Lung (tissue), 12 donors: Measurements from ENCODE around the gene AGRN. TPM values are rescaled to one million over a fixed set of nuclear protein-coding genes. Genes with fewer than 3 reads are reported as not detected.

ENCODE experiments used
- ATAC-seq: fragments of 200-7000 bp; cut with Tn5 transposase; one replicate; pipeline ENCODE4 v1.9.1; 2020; ENCODE audit warnings: moderate number of reproducible peaks; ENCODE audit not compliant: insufficient read depth, low FRiP score
- DNase-seq, 3 donors: peaks; one replicate each; pipeline ENCODE4 v3.0.0-alpha.2; 2013 to 2017
- H3K27ac ChIP-seq, 2 donors: one replicate each; pipeline ENCODE4 v1.5.1; 2013; ENCODE audit warnings: mild to moderate bottlenecking in 2 of 2, moderate library complexity in 2 of 2, control low read depth in 1 of 2, inconsistent platforms in 1 of 2, low read depth in 1 of 2, low read length in 1 of 2
- H3K27me3 ChIP-seq, 3 donors: one replicate each; pipeline ENCODE4 v1.5.1; 2013; ENCODE audit warnings: low read length in 2 of 3; ENCODE audit not compliant: control insufficient read depth in 3 of 3, insufficient read depth in 3 of 3
- H3K36me3 ChIP-seq, 4 donors: one replicate each; pipeline ENCODE4 v1.5.1; 2013; ENCODE audit warnings: low read length in 4 of 4, mild to moderate bottlenecking in 1 of 4, moderate library complexity in 1 of 4; ENCODE audit not compliant: control insufficient read depth in 4 of 4, insufficient read depth in 4 of 4
- H3K4me1 ChIP-seq, 5 donors: one replicate each; pipeline ENCODE4 v1.5.1; 2013; ENCODE audit warnings: low read length in 5 of 5, mild to moderate bottlenecking in 2 of 5, moderate library complexity in 1 of 5; ENCODE audit not compliant: control insufficient read depth in 5 of 5, insufficient read depth in 5 of 5
- H3K4me3 ChIP-seq: one replicate; pipeline ENCODE4 v1.5.1; 2013; ENCODE audit warnings: mild to moderate bottlenecking, control low read depth, moderate library complexity
- H3K9ac ChIP-seq, 2 donors: one replicate each; pipeline ENCODE4 v1.5.1; 2013; ENCODE audit warnings: low read length in 2 of 2, control low read depth in 1 of 2; ENCODE audit not compliant: insufficient read depth in 1 of 2
- H3K9me3 ChIP-seq, 4 donors: one replicate each; pipeline ENCODE4 v1.5.1; 2013; ENCODE audit warnings: low read length in 3 of 4, mild to moderate bottlenecking in 1 of 4, moderate library complexity in 1 of 4; ENCODE audit not compliant: control insufficient read depth in 4 of 4, insufficient read depth in 3 of 4
- WGBS, 2 donors: extraction: QIAGEN DNeasy Blood & Tissue Kit; methylation state at CpG; one replicate each; pipeline ENCODE4 v1.1.7; 2013; 5-methylcytosine and 5-hydroxymethylcytosine counted together
- polyA plus RNA-seq, 2 donors: library from polyadenylated mRNA; stranded (reverse); fragments of 200-250 nt; gene quantifications; one replicate each; pipeline ENCODE4 v1.2.1, GENCODE V29; 2013
- total RNA-seq, 2 donors: library from RNA; depleted of rRNA in 1 of 2; stranded (reverse); fragments of >200 nt in 1 of 2; gene quantifications; one replicate each; pipeline ENCODE4 v1.2.1, GENCODE V29; 2014 to 2021
- TF ChIP-seq, protein P1 (sequence below): IDR thresholded peaks from 2 replicates; pipeline ENCODE4 v1.5.1; 2012; ENCODE audit warnings: mild to moderate bottlenecking; ENCODE audit errors: control extremely low read depth, extremely low read depth
- donor health status: control.
- donor health status: control.
- donor health status: Bipolar disorder and iron deficiency.
- donor health status: healthy.
- donor health status: DM: yes; HTN: yes; CAD: no.

The AGRN gene
- total and polyA plus RNA-seq, 4 donors = 30.7 to 124 (median 85.2) TPM

GRCh38 chr1:1068517-1069055 lies 48.7 kb downstream of the AGRN start:
- H3K9me3 ChIP-seq = peaks cover 0 to 2% (median 0%) of the 10 kb centered on the region in 4 donors
- TF ChIP-seq, protein P1, sequence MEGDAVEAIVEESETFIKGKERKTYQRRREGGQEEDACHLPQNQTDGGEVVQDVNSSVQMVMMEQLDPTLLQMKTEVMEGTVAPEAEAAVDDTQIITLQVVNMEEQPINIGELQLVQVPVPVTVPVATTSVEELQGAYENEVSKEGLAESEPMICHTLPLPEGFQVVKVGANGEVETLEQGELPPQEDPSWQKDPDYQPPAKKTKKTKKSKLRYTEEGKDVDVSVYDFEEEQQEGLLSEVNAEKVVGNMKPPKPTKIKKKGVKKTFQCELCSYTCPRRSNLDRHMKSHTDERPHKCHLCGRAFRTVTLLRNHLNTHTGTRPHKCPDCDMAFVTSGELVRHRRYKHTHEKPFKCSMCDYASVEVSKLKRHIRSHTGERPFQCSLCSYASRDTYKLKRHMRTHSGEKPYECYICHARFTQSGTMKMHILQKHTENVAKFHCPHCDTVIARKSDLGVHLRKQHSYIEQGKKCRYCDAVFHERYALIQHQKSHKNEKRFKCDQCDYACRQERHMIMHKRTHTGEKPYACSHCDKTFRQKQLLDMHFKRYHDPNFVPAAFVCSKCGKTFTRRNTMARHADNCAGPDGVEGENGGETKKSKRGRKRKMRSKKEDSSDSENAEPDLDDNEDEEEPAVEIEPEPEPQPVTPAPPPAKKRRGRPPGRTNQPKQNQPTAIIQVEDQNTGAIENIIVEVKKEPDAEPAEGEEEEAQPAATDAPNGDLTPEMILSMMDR = no peak
- H3K27ac ChIP-seq = peak overlapping the region in 1 of 2 donors; percentile 52
- 1% methylated on average over 45 to 55 of the region's 55 CpGs for WGBS, 2 donors
- peaks cover under 1 to 13% (median 13%) of the 10 kb centered on the region in 3 donors for H3K27me3 ChIP-seq
- no peak overlapping the region for H3K4me3 ChIP-seq
- H3K9ac ChIP-seq = no peak overlapping the region
- no peaks in the 10 kb centered on the region for H3K36me3 ChIP-seq
- DNase-seq (no peak), ATAC-seq (peak; percentile 54)
- H3K4me1 ChIP-seq = peaks cover 0 to 11% (median 1%) of the 10 kb centered on the region in 5 donors

DNA sequence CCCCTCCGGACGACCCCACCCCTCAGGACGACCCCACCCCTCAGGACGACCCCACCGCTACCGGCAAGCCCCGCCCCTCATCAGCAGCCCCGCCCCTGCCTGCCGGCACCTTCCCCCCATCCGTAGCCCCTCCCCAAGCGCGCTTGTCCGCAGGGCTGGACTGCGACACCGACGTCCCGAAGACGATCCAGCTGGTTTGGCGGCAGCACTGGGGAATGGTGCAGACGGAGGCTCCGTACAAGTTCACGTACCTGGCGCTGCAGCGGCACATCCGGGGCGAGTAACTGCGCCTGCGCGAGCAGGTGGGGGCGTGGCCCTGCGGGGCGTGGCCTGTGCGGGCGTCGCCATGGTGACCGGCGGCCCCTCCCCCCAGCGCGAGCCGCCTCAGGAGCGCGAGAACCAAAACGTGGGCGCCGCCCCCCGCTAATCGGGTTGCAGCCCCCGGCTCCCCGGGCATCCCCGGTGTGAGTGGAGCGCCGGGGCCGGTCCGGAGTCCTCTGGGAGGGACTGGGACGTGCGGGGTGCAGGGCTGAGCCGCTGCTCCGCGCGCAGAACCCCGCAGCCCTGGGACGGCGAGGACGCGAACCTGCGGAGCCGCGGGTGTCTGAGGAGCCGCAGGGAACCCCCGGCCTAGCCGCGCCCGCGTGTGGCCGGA lies 49.3 kb downstream of the AGRN start:
- 3% methylated on average over 68 to 75 of the region's 75 CpGs for WGBS, 2 donors

GRCh38 chr1:1069711-1070676 lies 50.1 kb downstream of the AGRN start:
- TF ChIP-seq, protein P1 = no peak
- no peak overlapping the region for H3K27ac ChIP-seq
- peaks cover 0 to 2% (median 0%) of the 10 kb centered on the region in 4 donors for H3K9me3 ChIP-seq
- ATAC-seq (no peak), DNase-seq (no peak)
- H3K27me3 ChIP-seq = peaks cover 6 to 16% (median 12%) of the 10 kb centered on the region in 3 donors
- H3K4me3 ChIP-seq = no peak overlapping the region
- H3K4me1 ChIP-seq = peaks cover 0 to 10% (median 0%) of the 10 kb centered on the region in 5 donors
- WGBS, 2 donors = 56 to 58% methylated on average over 38 to 40 of the region's 40 CpGs
- no peak overlapping the region for H3K9ac ChIP-seq
- no peaks in the 10 kb centered on the region for H3K36me3 ChIP-seq

More for the DNA sequence above, 49.3 kb downstream of the AGRN start:
- H3K27ac ChIP-seq = peak overlapping the region in 1 of 2 donors; percentile 76
- peaks cover 5 to 13% (median 12%) of the 10 kb centered on the region in 3 donors for H3K27me3 ChIP-seq
- peak; percentile 50 for ATAC-seq
- H3K9ac ChIP-seq = no peak overlapping the region
- H3K4me3 ChIP-seq = peak overlapping the region; percentile 29
- peak; percentile 53 to 85 (median 66) for DNase-seq
- H3K36me3 ChIP-seq = no peaks in the 10 kb centered on the region
- H3K4me1 ChIP-seq = peaks cover 0 to 10% (median 0%) of the 10 kb centered on the region in 5 donors
- TF ChIP-seq, protein P1 = no peak
- H3K9me3 ChIP-seq = peaks cover 0 to 2% (median 0%) of the 10 kb centered on the region in 4 donors
